Ovary (tissue), 9 donors: ENCODE results near the gene SENP6. TPM values are rescaled to one million over a fixed set of nuclear protein-coding genes. Genes with fewer than 3 reads are reported as not detected.

Experiments
- DNase-seq, 5 donors: peaks; one replicate each; pipeline ENCODE4 v3.0.0-alpha.2; 2019 to 2020
- H3K27ac ChIP-seq, 2 donors: fragments of 200-600 bp; one replicate each; pipeline versions ENCODE4 v1.5.1 to v1.8.0; 2019 to 2022
- H3K27me3 ChIP-seq: fragments of 200-600 bp; one replicate; pipeline ENCODE4 v1.8.0; 2022
- H3K36me3 ChIP-seq: fragments of 200-600 bp; sonication (generic); one replicate; pipeline ENCODE4 v1.5.1; 2019
- H3K4me1 ChIP-seq: one replicate; pipeline ENCODE4 v1.8.1; 2013; ENCODE audit warnings: mild to moderate bottlenecking, moderate library complexity; ENCODE audit not compliant: insufficient read depth
- H3K4me3 ChIP-seq: fragments of 200-600 bp; sonication (generic); one replicate; pipeline ENCODE4 v1.5.1; 2017
- H3K9me3 ChIP-seq, 2 donors: fragments of 200-600 bp in 1 of 2; sonication (generic) in 1 of 2; one replicate each; pipeline versions ENCODE4 v1.5.1 to v1.8.1; 2013 to 2019; ENCODE audit warnings: mild to moderate bottlenecking in 1 of 2, moderate library complexity in 1 of 2
- EP300 ChIP-seq: sonication (generic); formaldehyde crosslinking; IDR thresholded peaks from one replicate; pipeline ENCODE4 v1.6.1; 2017; ENCODE audit warnings: antibody characterized with exemption
- POLR2A ChIP-seq: fragments of 450-650 bp; IDR thresholded peaks from one replicate; pipeline ENCODE4 v1.6.1; 2017; ENCODE audit warnings: antibody characterized with exemption, mild to moderate bottlenecking, moderate library complexity
- WGBS, 3 donors: extraction: QIAGEN DNeasy Blood & Tissue Kit in 1 of 3; methylation state at CpG; one replicate each; pipeline versions ENCODE4 v1.1.5 to v1.1.7; 2013 to 2017; 5-methylcytosine and 5-hydroxymethylcytosine counted together
- intact Hi-C, 4 donors: fragments of 100-400 bp; cut with DNase I; formaldehyde crosslinking; loops; one replicate each; pipeline versions ENCODE4 v1.11.0 to v1.15.1; 2022 to 2023
- polyA plus RNA-seq, 2 donors: library from polyadenylated mRNA; stranded (reverse); fragments of 200-250 nt in 1 of 2; fragments of 350-450 nt in 1 of 2; fragmentation: Illumina TruSeq in 1 of 2; extraction: RNeasy Lipid Tissue Mini Kit (QIAGEN cat#74804) in 1 of 2; gene quantifications; one replicate each; pipeline ENCODE4 v1.2.3, GENCODE V29; 2013 to 2014
- small RNA-seq: library from RNA; depleted of rRNA; stranded (forward); fragments of <200 nt; gene quantifications from one replicate; pipeline ENCODE3, GENCODE V24; 2016
- total RNA-seq, 7 donors: library from RNA; depleted of rRNA in 2 of 7; stranded (reverse); fragments of >200 nt in 2 of 7; fragmentation: NEBNext Ultra II Directional in 3 of 7; extraction: Animal tissue kit (Norgen Biotek cat#: 25700) in 3 of 7; gene quantifications; one replicate each; pipeline versions ENCODE4 v1.1.0 to v1.2.4, GENCODE V29; 2016 to 2023
- TF ChIP-seq, protein P1 (sequence below), 3 donors: fragments of 450-650 bp in 2 of 3; fragments of 200-600 bp in 1 of 3; IDR thresholded peaks; one replicate each; pipeline versions ENCODE4 v1.5.1 to v1.8.0; 2016 to 2022; ENCODE audit warnings: antibody characterized with exemption in 3 of 3, mild to moderate bottlenecking in 1 of 3
- donor health status: DM: no; HTN: no; CAD: no; lungs with moderate emphysema.
- donor health status: DM: no; HTN: no; CAD: no.
- donor health status: Bipolar disorder and iron deficiency.
- donor health status: DM: yes; HTN: yes; CAD: no.
- donor health status: DM: no; HTN: no; CAD: no.
- donor health status: DM: yes; HTN: yes; CAD: no.

Gene SENP6
- total and polyA plus RNA-seq, 9 donors: 43.0 to 158 (median 132) TPM

DNA sequence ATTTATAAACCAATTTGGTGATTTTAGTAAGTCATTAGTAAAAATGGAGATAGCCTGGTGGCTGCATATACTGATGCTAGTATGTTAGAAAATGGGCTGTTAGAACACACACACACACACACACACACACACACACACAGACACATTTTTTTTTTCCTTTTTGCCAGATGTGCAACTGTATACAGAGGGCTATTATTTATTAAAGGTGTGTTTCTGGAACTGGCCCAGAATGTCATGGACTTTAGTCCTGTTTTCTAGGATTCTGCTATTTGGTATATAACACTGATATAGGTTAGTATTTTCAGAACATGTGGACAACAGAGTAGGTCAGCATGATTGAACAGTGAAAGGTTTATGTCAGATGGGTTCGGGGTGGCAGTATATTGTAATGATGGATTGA is 159.8 kb downstream of the SENP6 start:
- 92 to 100% (median 96%) methylated on average over 1 of the region's 1 CpG for WGBS, 3 donors
- intact Hi-C loops: no loop called here

DNA sequence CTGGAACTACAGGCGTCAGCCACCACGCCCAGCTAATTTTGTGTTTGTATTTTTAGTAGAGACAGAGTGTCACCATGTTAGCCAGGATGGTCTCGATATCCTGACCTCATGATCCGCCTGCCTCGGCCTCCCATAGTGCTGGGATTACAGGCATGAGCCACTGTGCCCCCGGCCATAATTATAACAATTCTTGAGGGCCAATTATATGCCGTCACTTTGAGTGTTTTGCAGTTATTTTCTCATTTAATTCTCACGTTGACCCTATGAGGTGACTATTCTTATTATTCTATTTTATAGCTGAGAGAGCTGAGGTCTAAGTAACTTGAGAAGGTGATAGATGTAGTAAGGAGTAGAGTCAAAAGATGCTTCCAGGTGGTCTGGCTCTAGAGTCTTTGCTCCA is 160.4 kb downstream of the SENP6 start:
- Histone ChIP-seq H3K9me3 (no peaks in the 10 kb centered on the region), H3K27ac (no peak overlapping the region), H3K4me3 (no peak overlapping the region), H3K4me1 (no peaks in the 10 kb centered on the region), H3K27me3 (no peaks in the 10 kb centered on the region), H3K36me3 (no peaks in the 10 kb centered on the region)
- TF ChIP-seq POLR2A (no peak), EP300 (no peak)
- TF ChIP-seq, protein P1, sequence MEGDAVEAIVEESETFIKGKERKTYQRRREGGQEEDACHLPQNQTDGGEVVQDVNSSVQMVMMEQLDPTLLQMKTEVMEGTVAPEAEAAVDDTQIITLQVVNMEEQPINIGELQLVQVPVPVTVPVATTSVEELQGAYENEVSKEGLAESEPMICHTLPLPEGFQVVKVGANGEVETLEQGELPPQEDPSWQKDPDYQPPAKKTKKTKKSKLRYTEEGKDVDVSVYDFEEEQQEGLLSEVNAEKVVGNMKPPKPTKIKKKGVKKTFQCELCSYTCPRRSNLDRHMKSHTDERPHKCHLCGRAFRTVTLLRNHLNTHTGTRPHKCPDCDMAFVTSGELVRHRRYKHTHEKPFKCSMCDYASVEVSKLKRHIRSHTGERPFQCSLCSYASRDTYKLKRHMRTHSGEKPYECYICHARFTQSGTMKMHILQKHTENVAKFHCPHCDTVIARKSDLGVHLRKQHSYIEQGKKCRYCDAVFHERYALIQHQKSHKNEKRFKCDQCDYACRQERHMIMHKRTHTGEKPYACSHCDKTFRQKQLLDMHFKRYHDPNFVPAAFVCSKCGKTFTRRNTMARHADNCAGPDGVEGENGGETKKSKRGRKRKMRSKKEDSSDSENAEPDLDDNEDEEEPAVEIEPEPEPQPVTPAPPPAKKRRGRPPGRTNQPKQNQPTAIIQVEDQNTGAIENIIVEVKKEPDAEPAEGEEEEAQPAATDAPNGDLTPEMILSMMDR (IDR thresholded peaks at IDR 0.05): no peak
- DNase-seq: no peak
- WGBS, 3 donors: 96 to 97% (median 96%) methylated on average over 8 of the region's 8 CpGs
- intact Hi-C loops: no loop called here

More for the DNA sequence above, 159.8 kb downstream of the SENP6 start:
- TF ChIP-seq EP300: no peak
- no peak for TF ChIP-seq POLR2A
- TF ChIP-seq, protein P1 (IDR thresholded peaks at IDR 0.05): no peak
- Histone ChIP-seq H3K36me3 (no peaks in the 10 kb centered on the region), H3K27ac (no peak overlapping the region), H3K4me3 (no peak overlapping the region), H3K4me1 (no peaks in the 10 kb centered on the region), H3K27me3 (no peaks in the 10 kb centered on the region), H3K9me3 (no peaks in the 10 kb centered on the region)
- no peak for DNase-seq

DNA sequence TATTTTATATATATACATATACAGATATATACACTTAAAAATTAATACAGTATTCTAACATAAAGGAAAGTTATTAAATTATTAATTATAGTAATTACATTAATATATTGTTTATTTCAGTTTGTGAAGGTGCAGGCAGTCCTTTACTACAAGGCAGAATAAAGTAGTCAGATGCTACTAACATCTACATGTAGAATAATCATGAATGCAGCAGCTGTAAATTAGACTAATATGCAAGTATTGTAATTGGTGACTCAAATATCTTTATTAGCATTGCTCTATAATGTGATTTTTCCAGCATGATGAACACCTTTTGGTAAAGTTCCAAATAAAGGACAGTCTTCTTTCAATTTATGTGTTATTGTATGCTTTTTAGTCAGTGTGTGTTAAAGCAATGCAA is 164.7 kb downstream of the SENP6 start:
- H3K4me3 ChIP-seq: no peak overlapping the region
- TF ChIP-seq, protein P1 (IDR thresholded peaks at IDR 0.05): no peak
- no peak for TF ChIP-seq EP300
- no peak for TF ChIP-seq POLR2A
- no peak for DNase-seq
- H3K4me1 ChIP-seq: no peaks in the 10 kb centered on the region
- no peaks in the 10 kb centered on the region for H3K9me3 ChIP-seq
- H3K27me3 ChIP-seq: no peaks in the 10 kb centered on the region
- intact Hi-C loops: no loop called here
- H3K27ac ChIP-seq: no peak overlapping the region
- no peaks in the 10 kb centered on the region for H3K36me3 ChIP-seq

Small RNA genes lying within 50 kb of the gene (small RNA-seq; reads per million reads assigned to genes)
- gene RNU6-1016P: not detected
- gene RNU6-1338P: not detected
- not detected for gene RNU6-155P

Other genes starting within 250 kb of the SENP6 start
- 1 to 10 TPM; 1.1 to 7.1 (median 2.7) TPM for gene FILIP1, start 108.1 kb upstream of the SENP6 start, total RNA-seq
- gene FILIP1, start 108.1 kb upstream of the SENP6 start, polyA plus RNA-seq: 1 to 10 TPM; 1.7 to 6.9 TPM
- gene MYO6, start 147.4 kb downstream of the SENP6 start, total RNA-seq: 10 to 100 TPM in 4 of 7 donors, 1 to 10 TPM in 3; 7.5 to 20.8 (median 13.1) TPM
- gene MYO6, start 147.4 kb downstream of the SENP6 start, polyA plus RNA-seq: 10 to 100 TPM in 1 of 2 donors, 1 to 10 TPM in 1; 4.4 to 12.3 TPM